Right renal cortex interstitium (tissue), 3 donors: Measurements from ENCODE around the gene AK2. TPM values are rescaled to one million over a fixed set of nuclear protein-coding genes. Genes with fewer than 3 reads are reported as not detected.
"Not testable (repeated sequence)": the region's sequence is repeated elsewhere in the genome, so short reads cannot be mapped to it uniquely, and the experiment has no call there.

Experiments used
- DNase-seq, 3 donors: peaks; one replicate each; pipeline ENCODE4 v3.0.0-alpha.2; 2013; ENCODE audit warnings: low read depth in 3 of 3, low spot score in 2 of 3
- polyA plus RNA-seq, 3 donors: library from polyadenylated mRNA; unstranded; fragments of 120-200 nt; gene quantifications; one replicate each; pipeline ENCODE4 v1.2.1, GENCODE V29; 2013; ENCODE audit not compliant: insufficient read length in 3 of 3

AK2 gene
- polyA plus RNA-seq, 3 donors, result 198 to 213 (median 208) TPM

DNA sequence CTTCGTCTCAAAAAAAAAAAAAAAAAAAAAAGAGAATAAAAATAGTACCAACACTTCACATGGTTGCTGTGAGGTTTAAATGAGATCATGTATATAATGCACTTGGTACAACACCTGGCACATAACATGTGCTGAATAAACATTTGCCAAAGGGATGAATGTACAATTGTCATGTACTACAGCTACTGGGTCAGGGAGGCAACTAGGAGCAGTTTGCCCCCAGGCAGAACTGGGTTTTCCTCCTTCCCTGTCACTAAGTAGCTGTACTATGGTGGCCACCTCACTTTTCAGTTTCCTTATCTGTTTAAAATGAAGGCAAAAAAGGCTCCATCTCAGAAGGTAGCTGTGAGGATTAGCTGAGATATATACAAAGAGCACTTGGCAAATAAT lies 11.5 kb downstream of the AK2 start:
- no peak for DNase-seq

DNA sequence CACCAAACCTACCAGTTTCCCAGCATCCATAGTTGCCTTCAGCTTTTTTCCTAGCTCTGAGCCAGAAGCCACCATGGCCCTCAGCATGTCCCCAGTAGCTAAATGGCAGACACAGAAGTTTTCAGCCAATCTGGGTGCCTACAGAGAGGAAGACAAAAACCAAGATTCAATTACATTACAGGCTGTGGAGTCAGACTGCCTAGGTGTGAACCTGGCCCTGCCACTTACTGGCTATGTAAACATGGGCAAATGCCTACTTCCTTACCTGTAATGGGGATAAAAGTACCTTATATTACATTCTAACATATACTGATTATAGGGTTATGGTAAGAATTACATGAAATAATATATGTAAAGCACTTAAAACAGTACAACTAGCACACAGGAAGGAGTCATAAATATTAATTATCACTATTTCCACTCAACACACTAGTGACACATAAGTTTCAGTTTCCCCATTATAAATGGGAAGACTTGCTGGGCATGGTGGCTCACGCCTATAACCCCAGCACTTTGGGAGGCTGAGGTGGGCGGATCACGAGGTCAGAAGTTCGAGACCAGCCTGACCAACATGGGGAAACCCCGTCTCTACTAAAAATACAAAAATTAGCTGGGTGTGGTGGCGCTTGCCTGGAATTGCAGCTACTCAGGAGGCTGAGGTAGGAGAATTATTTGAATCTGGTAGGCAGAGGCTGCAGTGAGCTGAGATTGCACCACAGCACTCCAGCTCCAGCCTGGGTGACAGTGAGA lies 12.1 kb downstream of the AK2 start:
- DNase-seq, result not testable (repeated sequence)

DNA sequence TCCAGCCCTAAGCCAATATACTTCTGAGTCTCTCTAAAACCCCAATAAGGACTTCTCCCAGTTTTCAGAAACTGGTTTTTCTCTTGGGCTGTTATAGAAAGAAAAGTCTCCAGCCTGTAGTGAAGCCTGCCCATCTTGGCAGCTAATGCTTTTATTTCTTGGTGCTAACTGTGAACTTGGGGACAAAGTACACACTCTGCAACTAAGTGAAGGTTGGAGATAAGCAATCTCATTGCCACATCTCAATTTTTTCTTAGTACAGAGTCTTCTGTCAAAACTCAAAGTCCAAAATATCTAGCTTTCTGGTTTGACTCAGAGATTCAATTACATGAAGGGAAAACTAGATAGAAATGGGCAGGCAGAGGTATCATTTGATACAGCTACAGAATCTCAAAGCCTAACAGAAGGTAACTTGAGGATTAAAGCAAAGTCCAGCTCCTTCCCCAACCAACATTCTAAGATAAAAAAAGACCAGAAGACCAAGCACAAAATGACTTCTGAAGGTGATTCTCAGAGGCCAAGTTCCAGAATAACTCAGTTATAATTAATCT lies 14.0 kb downstream of the AK2 start:
- no peak for DNase-seq

DNA sequence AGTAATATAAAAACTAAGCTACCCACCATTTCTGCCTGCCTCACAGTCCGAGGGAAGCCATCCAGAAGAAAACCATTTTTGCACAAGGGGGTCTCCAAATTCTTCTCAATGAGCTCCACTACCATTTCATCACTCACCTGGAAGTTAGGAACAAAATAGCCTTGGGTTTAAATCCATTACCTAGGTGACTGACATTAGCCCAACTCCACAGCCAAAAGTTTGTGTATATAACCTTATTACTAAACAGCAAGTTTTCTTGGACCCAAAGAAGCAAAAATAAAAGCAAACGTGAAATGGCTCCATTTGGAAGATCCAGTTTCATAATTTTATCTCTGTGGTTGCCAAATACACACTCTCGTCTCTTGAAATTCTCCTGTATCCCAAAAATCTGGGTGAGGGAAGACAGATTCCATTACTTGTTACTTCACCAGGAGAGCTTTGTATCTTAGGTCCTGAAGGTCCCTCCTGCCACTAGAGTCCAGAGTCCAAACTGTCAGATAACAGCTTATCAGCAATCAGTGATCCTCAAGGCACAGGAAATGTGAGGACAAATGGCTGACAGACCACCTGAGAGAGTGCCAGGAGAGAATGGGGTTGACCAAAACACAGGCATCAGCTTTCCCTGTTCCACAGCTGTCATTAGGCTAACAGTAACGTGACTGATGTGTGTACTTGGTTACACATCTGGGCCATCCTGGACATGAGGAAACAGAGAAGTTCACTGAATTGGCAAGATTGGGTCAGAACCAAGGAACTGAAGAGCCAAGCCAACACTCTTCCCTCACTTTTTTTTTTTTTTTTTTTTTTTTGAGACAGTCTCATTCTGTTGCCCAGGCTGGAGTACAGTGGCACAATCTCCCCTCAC lies 14.9 kb downstream of the AK2 start:
- no peak for DNase-seq

DNA sequence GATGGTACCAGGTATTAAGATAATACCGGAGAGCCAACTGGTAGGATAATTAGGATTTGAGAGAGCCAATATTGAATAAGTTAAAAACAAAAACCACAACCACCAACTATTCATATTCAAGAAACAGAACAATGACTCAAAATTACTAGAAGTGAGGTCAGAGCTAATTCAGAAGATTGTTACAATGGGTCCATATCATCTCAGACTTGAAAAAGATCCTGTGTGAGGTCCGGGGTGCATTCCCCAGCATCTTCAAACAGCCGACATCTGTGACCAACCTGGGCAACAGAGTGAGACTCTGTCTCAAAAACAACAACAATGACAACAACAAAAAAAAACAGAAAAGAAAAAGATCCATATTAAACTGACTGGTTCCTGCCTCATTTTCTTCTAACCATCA lies 18.6 kb downstream of the AK2 start:
- no peak for DNase-seq

DNA sequence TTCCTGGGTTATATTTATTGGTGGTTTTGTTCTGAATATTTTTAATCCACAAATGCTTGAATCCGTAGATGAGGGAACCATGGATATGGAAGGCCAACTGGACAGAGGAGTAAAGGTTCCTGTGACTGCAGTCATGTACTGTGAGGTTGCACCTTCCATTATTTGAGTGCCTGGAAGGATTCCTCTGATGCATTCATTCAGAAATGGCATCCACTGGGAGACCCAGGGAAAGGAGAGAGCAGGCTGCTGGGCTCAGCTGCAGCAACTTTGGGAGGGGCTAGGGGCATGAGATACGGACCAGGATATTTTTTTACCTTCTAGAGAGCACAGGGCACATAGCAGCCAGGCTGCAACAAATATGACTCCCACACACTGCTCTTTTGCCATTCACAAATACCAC lies 19.5 kb downstream of the AK2 start:
- DNase-seq, result no peak

DNA sequence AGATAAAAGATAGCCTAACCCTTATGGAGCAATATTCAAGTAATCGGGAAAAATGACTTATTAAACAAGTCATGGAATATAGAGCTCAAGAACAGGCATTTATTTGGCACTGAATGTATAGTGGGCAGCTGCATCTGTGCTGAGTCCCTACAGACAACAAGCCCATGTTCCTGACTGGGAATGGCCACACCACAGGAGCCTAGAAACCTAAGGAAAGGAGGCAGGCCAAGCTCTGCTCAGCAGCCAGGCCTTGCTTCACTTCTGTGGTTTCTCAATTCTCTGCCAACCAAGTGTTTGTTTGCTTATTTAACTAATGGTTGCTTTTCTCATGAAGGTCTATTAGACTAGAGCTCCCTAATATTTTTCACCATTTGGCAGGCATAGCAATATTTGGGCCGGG lies 21.5 kb downstream of the AK2 start:
- DNase-seq, result no peak

DNA sequence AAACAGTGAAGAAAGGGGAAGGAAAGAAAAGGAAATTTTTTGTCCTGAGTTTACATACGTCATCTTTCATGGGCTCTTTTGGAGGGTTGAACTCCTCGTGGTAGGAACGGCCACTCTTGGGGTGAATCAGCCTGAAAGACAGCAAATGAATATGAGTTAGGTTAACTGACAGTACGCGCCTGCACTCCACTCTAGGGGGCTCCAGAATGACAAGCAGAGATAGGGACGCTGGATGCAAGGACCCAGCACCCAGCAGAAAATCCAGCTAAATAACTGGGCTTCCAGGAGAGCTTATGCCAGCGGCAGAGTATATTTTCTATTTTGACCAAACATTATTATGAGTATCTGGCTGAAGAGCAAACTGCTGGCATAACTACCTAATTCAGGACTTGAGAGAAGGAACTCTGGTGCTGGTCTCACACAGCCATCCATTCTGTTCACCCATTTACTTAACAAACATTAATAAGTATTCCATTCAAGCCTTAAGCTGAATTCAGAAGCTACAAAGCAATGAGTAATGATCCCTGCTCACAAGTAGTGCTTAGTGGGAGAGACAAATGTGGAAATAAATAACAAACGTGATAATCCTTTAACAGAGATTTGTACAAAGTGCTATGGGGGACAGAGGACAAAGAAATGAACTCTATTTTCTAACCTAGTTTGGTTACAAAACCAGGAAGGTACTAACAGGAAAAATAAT lies 22.1 kb downstream of the AK2 start:
- no peak for DNase-seq

DNA sequence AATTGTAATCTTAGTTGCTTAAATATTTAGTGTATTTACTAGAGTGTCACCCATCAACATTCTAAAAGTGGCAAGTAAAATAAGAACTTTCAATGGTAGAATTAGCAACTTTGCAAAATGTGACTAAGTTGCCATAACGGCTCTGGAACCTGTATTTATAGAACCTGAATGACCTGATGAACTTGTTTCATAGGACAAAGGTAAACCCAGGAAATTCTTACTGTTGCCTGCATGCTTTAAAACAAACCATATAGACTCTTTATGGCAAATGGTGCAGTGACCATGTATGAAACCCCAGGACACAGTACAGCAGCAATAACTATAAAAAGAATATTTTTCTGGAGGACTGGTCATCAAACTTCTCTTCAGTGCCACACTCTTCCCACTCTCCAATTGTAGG lies 22.9 kb downstream of the AK2 start:
- DNase-seq, result no peak

DNA sequence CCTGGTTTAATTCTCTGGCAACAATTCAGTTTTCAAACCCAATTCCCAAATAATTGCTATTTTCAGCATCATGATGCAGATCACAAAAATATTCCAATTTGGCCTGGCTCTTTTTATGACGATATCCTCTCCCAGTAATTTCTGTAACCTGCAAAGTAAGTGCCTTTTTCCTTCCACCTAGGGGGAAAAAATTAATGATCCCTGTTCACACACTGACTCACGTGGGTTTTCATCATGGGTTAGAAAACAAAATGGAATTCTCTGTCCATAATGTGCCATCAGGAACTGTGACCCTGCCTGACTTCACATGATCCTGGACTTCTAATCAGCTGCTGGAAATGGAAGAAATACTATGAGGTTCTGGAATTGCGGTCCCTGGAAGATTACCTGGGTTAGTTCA lies 24.5 kb downstream of the AK2 start:
- DNase-seq, result no peak

DNA sequence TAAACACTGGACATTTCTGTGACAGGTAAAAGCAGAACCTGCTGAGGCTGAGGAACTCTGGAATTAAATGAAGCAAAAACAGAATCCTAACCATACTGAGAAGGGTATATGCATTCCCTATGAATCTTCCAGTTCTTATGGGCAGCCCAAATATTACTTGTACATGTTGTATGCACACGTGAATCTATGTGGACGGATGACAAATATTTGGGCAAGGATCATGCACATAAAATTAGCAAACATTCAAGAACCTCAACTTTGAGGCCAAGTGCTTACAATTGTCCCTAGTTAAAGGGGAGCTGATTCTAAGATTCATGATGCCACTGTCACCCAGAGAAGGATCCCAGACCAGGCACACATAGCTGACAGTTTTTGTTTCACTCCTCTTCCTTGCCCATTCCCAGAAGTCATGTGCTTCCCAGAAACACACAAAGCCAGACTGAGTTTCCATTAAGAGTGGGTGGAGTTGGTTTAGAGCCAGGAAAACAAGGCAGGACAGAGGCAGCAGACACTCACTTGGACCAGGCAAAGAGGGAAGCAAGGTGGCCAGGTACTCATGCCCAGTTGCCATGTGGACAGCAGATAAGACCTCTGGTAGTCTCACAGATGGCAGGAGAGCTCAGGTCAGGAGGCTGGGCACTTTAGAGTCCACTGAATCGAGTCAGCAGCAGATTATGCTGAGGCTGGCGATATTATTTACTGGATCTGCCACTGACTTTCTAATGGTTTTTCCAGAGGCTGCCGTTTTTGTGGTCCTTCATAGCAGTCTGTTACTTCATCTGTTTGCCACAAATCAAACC lies 25.6 kb downstream of the AK2 start:
- no peak for DNase-seq

DNA sequence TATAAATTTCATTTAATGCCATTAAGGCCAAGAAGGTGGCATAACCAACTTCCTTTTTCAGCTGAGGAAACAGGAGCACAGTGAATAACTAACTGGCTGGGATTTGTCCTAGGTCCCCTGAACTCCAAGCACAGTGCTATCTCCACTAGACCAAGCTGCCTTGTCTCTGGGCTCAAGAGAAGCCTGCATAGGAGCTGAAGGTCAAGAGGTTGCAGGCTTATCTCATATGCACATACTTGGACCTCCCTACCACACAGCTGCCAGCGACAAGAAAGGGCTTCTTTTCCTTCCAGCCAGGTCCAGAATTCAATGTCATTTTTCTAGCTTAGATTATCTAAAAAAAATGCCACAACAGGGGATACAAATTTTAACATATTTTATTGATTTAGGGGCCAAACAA lies 27.1 kb downstream of the AK2 start:
- no peak for DNase-seq

DNA sequence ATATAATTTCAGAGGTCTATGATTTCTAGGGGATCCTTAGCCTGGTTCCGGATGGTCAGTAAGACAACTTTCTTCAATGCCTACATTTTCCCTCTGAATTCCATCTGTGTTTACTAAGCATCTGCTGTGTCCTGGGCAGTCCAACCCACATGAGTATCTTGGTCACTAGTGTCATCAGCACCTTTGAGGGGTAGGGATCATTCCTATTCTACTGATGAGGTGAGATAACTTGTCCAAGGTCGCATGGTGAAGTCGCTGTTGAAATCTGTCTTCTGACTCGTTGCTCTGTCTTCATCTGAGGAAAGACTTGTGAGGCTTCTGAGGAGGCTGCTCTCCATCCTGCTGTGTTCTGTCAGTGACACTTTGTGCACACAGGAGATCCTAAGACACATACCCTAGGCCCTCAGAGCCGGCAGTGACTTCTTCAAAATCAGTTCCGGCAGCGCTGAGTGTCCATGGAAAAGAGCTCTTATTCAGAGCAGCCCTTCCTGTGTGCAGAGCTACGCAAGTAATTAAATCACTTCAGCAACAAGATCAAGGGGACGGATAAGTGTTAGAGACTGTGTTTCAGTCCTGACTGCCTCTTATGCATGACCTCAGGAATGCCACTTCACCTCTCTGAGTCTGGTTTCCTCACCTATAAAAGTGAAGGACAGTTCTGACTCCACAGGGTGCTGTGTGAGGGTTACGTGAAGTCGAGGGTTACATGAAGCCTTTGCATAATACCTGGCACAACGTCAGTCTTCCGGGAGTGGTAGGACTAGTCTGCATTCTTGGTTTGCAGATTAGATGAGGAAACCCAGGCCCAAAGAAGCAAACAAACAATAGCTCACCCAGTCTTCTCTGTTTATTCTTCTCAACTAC lies 28.4 kb downstream of the AK2 start:
- no peak for DNase-seq

DNA sequence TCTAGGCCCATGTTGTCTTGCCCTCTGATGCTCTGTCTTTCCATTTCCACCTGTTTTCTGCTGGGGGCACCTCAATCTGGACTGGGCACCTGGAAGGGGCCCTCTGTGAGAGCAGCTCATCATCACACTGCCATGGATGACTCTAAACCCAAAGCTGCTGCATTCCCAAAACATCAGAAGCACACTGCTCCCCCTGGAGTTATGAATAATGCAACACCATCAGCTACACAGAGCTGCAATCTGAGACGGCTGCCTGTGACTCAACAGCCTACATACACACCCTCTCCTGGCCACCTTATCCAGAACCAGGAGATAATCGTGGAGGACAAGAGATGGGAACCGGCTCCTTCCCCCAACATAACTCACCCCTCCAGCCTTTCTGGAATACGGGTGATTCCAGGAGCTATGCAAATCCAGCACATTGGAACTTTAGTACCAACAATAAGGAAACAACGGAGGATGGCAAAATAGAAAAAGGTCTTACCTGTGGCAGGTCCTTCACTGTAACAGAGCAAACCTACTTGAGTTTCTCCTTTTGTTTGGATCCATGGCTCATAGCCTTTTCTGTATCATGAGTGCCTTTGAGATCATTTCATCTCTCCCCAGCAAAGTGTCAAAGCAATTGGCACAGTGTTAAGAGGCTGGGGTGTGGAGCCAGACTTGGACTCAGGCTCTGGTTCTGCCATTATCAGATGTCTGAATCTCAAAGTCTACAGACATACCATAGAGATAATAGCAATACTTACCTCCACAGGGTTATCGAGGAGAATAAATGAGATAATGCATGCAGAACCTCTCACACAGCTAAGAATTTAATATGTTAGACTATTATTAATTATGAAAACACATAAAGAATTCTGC lies 29.3 kb downstream of the AK2 start:
- DNase-seq, result no peak

DNA sequence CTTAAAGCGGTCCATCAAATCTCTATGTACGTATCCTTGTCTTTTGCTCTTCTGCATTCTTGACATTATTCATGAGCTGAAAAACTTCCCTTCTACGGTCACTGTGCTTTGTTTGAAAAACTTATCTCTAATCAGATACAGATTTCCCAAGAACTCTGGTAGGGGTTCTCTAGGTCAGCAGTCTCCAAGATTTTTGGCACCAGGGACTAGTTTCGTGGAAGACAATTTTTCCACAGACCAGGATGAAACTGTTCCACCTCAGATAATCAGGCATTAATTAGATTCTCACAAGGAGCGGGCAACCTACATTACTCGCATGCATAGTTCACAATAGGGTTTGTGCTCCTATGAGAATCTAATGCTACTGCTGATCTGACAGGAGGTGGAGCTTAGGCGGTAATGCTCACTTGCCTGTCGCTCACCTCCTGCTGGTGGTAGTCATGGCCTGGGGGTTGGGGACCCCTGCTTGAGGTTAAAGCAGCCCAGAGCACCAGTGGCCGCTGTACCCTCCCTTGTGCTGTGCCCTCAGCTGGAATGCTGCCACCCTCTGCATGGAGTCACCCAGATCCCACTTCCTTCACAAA lies 30.8 kb downstream of the AK2 start:
- no peak for DNase-seq

DNA sequence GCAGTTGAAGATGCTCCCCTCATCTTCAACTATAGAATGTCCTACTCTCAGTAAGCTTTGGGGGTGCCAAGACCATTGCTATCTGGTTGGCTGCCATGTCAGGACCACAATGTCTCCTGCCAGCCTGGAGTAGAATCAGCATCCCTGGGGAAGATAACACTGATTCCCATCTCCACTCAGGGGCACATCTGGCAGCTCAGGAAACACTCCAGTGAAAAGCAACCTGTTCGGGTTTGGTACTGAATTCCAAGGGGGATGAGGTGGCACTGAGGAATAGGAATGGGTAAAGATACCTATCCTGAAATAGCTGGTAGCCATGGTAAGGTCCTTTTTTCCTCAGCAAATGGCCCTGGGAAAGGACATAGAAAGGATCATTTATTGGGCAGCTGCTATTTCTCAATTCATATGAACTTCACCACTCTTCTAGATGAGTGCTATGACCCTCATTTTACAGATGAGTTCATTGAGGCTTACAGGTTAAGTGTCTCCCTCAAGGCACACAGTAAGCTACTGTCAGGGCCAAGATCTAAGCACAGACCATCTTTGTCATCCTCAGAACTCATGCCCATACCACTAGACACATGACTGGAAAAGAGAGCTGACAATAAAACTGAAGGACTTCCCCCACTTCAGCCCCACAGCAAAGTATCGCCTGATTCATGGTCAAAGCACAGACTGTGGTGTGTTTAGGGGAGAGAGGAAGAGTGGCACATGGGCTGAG lies 31.4 kb downstream of the AK2 start:
- DNase-seq, result no peak

DNA sequence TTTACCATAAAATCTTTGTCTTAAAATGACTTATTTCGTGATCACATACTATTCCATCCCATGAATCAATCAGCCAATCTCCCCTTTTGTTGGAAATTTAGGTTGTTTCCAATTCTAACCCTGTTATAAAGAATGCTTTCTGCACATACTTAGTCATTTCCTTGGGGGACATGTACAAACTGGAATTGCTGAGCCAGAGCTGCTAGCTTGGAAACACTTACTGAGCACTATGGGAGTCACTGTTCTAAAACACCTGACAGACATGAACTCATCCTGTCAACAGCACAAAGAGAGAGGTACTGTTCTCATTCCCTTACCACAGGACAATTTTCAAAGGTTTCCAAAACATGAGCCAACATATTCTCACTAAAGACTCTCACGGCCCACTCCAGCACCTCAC lies 32.1 kb downstream of the AK2 start:
- no peak for DNase-seq

DNA sequence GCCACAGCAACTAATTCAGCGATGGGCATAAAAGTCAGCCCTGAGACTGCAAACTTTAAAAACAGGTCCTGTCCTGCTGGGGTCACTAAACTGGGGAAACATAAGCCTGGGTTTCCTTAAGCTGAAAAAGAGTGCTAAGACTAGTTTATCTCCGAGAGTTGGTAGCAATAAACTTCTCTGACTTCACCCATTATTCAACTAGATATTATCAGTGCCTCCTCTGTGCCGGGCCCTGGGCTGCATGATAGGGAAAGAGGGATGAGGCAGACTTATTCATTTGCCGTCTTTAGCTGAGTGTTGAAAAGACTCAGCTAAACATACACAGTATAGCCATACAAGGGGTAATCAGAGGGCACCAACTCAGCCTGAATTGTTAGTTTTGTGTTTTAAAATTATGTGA lies 33.0 kb downstream of the AK2 start:
- DNase-seq, result no peak
